Endometrial microvascular endothelial cells (primary cell): Measurements from ENCODE around the gene DMD. TPM values are rescaled to one million over a fixed set of nuclear protein-coding genes. Genes with fewer than 3 reads are reported as not detected.

Experiments used
- in situ Hi-C: cut with HindIII; loops from 2 replicates; pipeline ENCODE4 v1.10.0; 2017; ENCODE audit warnings: low sequenced_read_pairs, low pct_unique_long_range_greater_than_20kb; ENCODE audit errors: inconsistent ontology term
- total RNA-seq: library from RNA; depleted of rRNA; stranded (reverse); fragments of >200 nt; gene quantifications from one replicate; pipeline ENCODE4 v1.2.3, GENCODE V29; 2015; ENCODE audit errors: inconsistent ontology term

The DMD gene
- total RNA-seq, 1 donor from 2014 or later = 1.2 TPM

DNA sequence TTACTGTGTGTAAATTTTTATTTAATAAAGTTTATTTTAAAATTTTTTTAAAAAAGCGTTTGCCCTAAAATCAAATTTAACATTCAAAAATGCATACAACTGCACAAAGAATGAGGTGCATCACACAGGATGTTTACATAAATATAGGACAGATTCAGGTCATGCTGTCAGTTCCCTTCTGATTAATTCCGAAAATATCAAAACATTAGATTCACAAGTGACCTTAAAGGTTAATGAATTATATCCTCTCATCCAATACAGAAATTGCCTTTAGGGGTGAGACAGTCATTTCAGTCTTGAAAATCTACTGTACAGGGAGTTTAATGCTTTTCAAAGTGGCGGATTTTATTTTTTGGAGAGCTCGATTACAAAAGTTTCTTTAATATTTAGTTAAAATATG, 1930.8 kb downstream of the DMD start:
- in situ Hi-C loops = no loop called here

DNA sequence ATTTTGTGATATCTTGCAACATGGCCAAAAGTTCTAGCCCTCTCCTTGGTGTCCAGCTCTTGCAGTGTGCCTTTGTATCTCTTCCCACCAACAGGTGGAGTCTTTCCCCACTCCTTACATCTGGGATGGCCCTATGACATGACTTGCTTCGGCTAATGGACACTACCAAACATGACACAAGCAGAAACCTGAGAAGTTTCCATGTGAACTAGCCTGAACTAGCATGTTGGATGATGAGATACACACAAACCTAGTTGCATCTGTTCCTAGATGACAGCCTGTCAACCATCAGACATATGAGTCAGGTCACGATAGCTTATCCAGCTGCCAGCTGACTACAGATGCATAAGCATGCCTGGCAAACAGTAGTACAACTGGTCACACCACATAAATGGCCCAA, 1932.0 kb downstream of the DMD start:
- in situ Hi-C loops = no loop called here

DNA sequence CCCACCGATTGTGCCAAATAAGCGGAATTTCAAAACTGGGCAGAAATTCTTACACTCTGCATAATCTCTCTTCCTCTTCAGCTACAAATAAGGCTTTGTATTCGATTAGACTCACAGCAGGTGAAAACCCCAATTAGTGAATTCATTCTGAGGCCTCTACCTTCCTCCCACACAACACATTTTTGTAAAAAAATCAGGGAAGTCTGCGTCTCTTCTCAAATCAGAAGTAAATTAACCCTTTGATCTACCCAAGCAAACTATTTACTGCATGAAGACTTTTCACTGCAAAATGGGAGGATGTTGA, 1938.9 kb downstream of the DMD start:
- in situ Hi-C loops = no loop called here

DNA sequence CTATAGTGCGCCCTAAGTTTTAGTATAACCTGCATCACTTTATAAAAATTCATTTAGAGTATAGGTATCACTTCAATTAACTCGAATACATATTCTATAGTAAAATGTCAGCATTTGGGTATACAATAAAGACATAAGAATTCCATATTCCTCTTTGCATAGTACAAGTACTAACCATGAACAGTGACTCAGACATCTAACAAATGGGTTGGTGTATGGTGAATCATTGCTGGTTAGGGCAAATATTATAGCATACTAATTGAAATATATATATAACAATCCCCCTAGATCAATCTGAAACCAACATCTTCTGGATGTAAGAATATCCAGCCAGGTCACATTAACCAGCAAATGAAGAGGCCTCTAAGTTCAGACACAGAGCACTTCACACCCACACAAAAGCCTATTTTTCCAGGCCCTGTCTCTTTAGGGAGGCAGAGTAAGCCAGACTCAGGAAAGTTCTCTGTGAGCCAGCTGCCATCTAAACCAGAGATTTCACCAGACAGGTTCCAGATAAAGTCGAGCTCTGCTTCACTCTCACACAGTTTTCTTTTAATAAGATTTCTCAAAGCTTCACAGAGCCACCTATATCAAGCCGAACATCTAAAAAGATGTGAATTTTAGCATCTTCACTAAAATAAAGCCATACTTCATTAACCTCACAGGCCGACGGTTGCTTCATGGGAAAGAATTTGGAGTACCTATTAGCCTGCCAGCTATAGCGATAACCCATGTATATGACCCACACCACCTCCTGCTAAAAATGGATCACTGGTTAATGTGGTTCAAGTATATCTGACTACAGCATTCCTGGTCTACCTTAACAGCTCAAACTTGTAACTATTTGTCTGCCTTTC, 1939.5 kb downstream of the DMD start:
- in situ Hi-C loops = no loop called here

DNA sequence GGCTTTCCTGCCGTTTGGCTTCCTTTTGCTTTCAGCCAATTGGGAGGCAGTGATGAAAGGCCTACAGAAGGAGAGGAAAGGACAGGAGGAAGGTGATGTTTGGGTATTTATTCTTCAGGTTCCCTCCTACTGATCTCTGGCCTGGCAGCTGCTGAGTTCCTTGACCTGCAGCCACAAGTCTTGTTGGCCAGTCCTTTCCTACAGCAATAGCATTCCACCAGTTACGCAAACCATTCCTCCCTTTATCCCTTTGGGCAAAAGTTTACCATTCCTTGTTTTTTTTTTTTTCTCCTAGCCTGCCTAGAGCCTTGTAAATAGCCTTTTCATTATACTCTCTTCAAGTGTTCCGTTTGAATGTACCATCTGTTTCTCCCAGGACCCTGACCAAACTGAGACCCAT, 1941.4 kb downstream of the DMD start:
- in situ Hi-C loops = no loop called here

DNA sequence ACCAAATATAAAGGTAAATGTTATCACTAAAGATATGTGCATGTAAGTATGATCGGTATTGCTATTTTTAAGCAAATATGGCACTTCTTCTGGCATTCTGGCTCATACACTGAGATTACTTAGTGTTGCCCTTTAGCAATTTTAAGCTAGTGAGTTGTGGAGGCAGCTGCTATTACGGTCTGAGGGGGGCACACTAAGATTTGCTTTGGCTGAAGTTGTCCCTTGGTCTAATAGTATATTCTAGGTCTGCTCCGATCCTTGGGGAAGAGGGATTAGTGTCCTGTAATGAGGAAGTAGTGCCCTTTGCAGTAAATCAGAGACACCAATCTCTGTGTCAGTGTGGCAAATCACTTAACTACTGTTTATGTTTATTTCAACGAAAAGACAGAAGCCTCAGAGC, 1943.0 kb downstream of the DMD start:
- in situ Hi-C loops = no loop called here

DNA sequence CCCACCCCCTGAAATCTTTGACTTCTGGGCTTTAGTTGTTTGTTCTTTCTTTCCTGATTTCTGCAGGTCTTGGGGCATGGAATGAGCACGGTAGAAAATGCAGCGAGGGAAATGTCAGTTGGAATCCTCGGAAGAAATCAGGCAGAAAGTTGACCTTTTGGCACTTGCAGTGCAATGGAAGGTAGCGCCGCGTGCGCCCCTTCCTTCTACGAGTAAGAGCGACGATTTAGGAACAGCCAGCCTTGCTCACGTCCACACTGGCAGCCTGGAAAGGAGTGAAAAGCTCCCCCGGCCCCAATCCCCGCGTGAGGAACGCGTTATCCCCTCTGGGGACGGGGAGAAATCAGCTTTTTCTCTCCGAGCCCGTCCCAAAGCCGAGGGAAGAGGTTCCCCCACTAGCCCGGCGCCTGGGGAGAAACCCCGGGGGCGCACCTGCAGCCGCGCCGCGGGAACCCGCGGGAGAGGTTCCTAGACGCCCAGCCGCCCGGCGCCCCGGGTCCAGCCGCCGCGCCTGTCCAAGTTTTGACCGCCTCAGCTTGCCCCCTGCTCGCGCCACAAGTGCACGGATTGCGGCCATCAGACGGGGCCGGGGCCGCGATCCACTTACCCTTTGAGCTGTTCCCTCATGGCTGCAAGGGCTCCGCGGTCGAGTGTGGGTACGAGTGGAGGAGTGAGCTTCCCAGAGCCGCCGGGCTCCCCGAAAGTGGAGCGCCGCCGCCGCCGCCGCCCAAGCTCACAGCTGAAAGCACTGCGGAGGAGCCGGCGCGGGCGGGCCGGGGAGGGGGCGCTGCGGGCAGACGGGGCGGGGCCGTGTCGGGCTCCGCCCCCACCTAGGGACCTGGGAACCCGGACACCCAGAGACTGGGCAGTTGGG, 1944.9 kb downstream of the DMD start:
- in situ Hi-C loops = no loop called here

DNA sequence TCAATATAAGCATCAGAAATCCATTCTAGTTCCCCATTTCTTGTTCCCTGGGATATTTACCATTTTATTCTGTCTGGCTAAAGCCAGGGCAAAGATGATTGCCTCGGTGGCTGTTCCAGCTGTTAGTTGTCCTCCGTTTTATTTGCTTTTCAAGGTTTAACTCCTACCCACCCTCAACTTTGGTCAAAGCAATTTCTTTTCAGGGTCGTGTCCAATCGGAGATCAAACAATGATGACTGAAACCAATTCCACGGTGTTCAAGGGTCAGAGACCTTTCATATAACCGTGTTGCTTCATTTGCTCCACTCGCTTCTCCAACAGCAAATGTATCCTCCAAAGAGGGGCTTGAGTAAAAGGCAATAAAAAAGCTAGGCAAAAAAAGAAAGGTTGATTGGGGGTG, 1946.0 kb downstream of the DMD start:
- in situ Hi-C loops = no loop called here

DNA sequence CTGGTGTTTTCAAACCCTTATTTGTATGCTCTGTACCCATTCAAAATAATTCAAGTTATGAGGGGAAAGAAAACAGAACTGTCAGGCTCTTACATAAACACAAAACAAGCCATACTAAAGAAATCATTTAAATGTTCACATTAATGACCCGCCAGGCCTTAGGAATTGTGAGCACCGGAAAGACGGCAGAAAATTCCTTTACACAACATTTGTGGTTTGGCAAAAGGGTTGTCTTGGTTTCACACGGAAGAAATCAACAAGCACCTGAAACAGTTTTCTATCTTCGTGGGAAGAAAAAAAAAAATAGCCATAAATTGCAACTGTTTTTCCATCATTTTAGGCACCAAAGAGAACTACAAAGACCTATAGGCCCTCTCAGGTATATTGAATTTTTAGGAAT, 1951.0 kb downstream of the DMD start:
- in situ Hi-C loops = no loop called here

DNA sequence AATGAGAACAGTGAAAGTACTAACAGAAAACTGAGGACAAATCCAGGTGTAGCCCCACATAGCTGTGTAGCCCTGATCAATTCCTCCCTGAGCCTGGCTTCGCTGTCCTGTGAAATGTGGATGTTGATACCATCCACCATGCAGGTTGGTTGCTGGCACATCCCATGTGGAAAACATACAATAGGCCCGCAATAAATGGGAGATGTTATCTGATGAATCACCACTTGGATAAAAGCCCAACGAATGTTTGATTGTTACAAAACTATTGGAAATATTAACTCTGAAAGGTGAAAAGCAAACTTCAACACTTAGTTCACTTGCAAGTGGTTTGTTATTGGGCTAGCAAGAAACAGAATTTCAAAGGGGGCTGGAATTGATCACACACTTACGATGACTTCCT, 1953.2 kb downstream of the DMD start:
- in situ Hi-C loops = no loop called here

DNA sequence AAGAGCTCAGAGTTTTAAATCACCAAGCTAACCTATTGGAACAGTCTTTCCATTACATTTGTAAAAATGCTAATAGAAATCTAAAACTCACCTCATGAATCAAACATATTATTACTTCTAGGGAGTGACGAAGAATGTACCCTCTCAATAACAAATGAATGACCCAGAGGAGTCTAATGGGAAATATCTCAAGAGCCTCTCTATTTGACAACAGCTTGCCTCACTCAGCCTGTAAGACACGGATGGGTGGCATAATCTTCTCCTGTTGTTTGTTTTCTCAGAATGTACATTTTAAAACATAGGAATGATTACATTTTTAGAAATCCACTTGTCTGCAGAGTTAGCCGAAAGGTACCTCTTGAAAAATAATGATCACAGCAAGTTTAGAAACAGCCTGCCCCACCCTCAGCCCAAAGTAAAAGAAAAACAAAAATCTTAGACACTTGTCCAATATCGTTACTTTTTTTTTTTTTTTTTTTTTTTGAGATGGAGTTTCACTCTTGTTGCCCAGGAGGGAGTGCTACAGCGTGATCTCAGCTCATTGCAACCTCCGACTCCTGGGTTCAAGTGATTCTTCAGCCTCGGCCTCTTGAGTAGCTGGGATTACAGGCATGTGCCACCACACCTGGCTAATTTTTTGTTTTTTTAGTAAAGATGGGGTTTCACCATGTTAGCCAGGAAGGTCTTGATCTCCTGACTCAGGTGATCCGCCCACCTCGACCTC, 1955.9 kb downstream of the DMD start:
- in situ Hi-C loops = no loop called here

DNA sequence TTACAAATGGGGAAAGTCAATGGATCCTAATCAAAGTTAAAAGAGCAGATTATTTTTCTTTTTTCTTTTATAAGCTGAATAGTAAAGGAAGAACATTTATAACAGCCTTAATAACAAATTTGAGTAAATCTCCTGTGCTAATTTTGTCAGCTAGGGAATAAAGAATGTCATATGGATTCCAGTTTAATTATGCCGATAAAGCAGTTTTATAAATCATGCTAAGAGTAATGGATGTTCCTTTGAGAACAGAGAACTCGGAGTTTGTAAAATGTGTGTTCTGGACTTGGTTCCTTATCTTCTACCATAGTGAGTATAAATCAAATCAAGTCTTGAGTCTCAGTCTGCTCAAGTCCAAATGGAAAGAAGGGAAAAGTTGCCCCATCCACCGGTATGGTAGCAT, 1959.2 kb downstream of the DMD start:
- in situ Hi-C loops = no loop called here

DNA sequence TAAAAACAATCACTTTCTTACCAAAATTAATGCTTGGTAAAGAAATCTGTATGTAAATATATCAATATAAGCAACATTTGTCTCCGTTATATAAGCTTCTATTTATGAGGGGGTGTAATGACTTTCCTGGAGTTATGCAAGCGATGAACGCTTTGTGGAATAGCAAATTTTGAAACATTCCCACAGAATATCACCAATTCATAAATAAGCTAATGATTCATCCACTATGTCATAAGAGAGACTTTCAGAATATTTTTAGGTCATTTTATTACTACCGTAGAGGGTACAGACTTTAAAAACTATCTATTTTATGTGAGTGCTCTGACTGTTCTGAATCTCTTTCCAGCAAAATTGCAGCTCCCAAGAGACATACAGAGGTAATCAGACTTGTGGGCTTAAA, 1960.0 kb downstream of the DMD start:
- in situ Hi-C loops = no loop called here

DNA sequence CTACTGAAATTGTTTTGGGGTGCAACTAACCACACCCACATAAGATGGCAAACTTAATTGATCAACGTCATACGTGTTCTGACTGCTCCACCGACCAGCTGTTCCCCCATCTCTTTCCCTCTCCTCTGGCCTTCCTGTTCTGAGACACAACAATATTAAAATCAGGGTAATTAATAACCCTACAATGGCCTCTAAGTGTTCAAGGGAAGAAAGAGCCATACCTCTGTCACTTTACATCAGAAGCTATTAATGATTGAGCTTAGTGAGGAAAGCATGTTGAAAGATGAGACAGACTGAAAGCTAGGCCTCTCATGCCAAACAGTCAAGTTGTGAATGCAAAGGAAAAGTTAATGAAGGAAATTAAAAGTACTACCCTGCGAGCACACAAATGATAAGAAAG, 1965.6 kb downstream of the DMD start:
- in situ Hi-C loops = no loop called here

DNA sequence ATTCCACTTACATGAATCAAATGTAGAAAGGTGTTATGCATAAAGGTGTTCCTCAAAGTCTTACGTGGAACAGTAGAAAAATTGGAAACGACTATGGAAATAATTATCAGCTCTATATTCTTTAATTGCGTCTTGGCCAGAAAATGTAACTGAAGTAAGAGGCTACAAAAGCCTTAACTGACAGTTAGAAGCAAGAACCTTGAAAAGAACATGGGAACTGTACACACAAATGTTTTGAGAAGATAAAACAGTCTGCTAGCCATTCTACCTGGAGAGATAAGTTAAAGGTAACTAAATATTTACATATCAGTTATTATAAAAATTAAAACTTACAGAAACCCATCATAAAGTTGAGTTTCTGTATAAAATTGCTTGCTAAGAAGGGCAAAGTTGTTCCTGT, 1967.5 kb downstream of the DMD start:
- in situ Hi-C loops = no loop called here

DNA sequence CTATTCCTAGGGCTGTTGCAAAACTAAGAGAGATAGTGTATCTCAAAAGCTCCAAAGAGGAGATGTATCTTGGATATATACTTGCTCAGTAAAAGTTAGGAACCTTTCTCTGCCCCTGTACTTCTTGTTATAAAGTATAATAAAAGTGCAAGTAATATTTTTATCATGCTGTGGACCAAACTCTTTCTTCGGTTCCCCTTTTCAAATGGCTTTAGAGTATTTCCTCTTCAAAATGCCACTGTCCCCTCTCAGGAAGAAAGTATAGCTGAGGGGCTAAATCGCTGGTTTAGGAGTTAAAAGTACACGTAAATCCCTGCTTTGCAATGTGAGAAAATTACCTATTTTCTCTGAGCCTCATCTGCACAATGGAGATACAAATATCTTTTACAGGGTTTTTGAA, 1970.4 kb downstream of the DMD start:
- in situ Hi-C loops = no loop called here

DNA sequence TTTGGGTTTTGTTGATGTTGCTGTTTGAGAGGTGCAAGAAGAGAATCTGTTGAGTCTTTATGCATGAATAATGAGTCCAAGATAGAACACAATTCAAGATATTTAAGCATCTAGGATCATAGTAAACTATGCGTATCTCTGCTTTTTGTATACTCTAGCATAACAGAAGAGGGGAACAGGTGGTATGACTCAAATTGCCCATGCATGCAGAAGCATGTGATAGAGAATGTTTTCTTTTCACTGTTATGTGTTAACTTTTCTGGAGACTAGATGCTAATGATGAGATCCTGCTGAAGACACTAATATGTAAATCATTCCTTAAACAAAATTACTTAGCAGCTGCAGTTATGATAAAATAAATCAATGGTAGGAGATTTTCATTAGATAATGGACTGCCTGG, 1974.2 kb downstream of the DMD start:
- in situ Hi-C loops = no loop called here

DNA sequence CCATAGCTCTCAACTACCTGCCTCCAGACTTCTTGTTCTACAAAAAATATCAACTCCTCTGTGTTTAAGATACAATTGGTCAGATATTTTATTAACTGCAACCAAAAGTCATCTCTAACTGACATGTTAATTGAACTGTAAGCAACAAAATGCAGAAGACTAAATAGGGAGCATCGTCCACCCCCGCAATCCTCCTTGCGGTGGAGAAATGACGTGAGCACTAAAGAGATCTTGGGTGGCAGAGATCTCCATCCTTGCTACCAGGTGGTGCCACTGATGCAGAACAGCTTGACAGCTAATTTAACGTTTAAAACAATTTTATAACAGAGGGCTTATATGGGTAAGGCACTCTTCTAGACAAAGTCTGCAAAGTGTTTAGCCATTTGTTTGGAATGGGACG, 1975.1 kb downstream of the DMD start:
- in situ Hi-C loops = no loop called here

DNA sequence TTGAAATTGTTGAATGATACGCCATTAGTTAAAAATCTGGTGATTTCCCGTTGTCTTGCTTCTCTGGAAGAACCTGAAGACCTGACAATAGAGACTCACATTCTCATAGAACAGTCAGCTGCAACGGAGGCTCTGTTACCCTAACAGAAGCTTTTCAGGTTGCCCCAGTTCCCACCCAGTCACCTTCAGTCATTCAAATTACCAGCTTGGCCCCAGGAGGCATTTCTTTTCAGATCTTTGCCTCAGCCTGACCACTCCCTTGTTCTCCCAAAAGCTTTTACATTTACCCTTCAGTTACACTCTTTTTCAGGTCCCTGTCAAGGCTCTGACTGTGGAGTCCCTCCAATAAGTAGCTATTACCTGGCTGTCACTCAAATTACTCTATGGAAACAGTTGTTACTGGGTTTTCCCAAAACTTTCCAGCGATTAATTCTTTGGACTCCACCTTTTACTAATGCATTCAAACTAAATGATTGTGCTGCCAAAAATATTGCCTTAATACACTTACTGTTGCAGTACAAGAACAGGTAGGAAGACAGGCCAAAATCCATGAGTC, 1977.3 kb downstream of the DMD start:
- in situ Hi-C loops = no loop called here
